ENCODE data around the gene ANGPTL2. TPM values are rescaled to one million over a fixed set of nuclear protein-coding genes. Genes with fewer than 3 reads are reported as not detected.

Gene ANGPTL2
- total and polyA plus RNA-seq, 9 of the 15 experiments (the other 6 are each of a cell fraction or from before 2014, with no cell fraction given) = not detected

DNA sequence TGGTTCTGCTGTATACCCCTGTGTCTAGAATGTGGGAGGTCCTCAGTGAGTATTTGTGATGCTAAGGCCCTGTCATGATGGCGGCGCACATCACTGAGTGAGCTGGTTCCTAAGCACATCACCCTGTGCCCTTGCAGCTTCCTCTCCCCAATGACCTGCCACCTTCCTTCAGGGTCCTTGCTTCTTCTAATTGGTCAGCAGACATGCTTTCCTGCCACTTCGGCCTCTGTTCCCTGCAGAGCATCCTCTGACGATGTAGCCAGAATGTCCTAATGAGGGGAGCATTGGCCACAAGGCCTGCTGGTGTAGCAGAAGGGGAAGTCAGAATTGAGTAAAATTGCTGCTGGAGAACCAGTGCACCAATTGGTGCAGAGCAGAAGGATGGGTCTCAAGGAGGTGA is 31.1 kb upstream of the ANGPTL2 start:
- no peaks in the 10 kb centered on the region for H3K36me3 ChIP-seq (ENCODE audit: control insufficient read depth, insufficient read depth, low read length)
- WGBS (ENCODE audit: insufficient coverage, low coverage, missing lambda C conversion rate) = 3% methylated on average over 4 of the region's 4 CpGs
- DNase-seq (ENCODE audit: extremely low read depth in 1 of 4, low spot score in 3 of 4) (no peak), ATAC-seq (no peak), FAIRE-seq (no peak)
- H3K9me3 ChIP-seq (replicated peaks; ENCODE audit: control insufficient read depth, insufficient read depth, low read depth, low read length) = no peaks in the 10 kb centered on the region
- no peaks in the 10 kb centered on the region for H3K4me1 ChIP-seq (replicated peaks in 1 of 2; ENCODE audit: control insufficient read depth in 2 of 2, insufficient read depth in 2 of 2, low read length in 2 of 2)
- intact Hi-C loops (cut with micrococcal nuclease) (no loop called here), in situ Hi-C loops (cut with MboI) (no loop called here)
- no peaks in the 10 kb centered on the region for H3K79me2 ChIP-seq (ENCODE audit: control insufficient read depth, insufficient read depth, low read length)
- no peak overlapping the region for H3K4me3 ChIP-seq
- H3K9me1 ChIP-seq (ENCODE audit: control insufficient read depth, insufficient read depth, low read length) = no peaks in the 10 kb centered on the region
- no peaks in the 10 kb centered on the region; the same call in 1 of the 2 replicates for H4K20me1 ChIP-seq (replicated peaks; ENCODE audit: control insufficient read depth, insufficient read depth, low read length)
- H3K27ac ChIP-seq (ENCODE audit: extremely low read depth, low read depth, low read length) = no peak overlapping the region
- ChIA-PET POLR2A (interaction anchor here (0.7 to 1.6 kb wide), 4 partner anchors 9 to 1014 kb away, joined by 3 to 5 read pairs (median 3); no protein-coding TSS in a partner anchor), CTCF (ENCODE audit: low intra/inter-chr PET ratio) (no interaction called here)
- BruUV-seq (replicated peaks) = no TSS peak
- H2AFZ ChIP-seq (ENCODE audit: low read depth, low read length) = no peak overlapping the region
- TF ChIP-seq GTF2A2 (tag; IDR thresholded peaks at IDR 0.05) (no peak), GTF2F1 (IDR thresholded peaks at IDR 0.05; ENCODE audit: low read depth, low read length) (no peak), MEIS2 (IDR thresholded peaks at IDR 0.05; ENCODE audit: partially characterized antibody) (no peak)
- no peak overlapping the region for H3K9ac ChIP-seq (ENCODE audit: insufficient read depth in 1 of 2, low read depth in 2 of 2, low read length in 2 of 2)
- H3K4me2 ChIP-seq (ENCODE audit: insufficient read depth, low read length) = no peak overlapping the region
- peaks cover 11 to 44% of the 10 kb centered on the region in 2 experiments for H3K27me3 ChIP-seq (ENCODE audit: control insufficient read depth in 2 of 2, insufficient read depth in 2 of 2, low read length in 2 of 2)

DNA sequence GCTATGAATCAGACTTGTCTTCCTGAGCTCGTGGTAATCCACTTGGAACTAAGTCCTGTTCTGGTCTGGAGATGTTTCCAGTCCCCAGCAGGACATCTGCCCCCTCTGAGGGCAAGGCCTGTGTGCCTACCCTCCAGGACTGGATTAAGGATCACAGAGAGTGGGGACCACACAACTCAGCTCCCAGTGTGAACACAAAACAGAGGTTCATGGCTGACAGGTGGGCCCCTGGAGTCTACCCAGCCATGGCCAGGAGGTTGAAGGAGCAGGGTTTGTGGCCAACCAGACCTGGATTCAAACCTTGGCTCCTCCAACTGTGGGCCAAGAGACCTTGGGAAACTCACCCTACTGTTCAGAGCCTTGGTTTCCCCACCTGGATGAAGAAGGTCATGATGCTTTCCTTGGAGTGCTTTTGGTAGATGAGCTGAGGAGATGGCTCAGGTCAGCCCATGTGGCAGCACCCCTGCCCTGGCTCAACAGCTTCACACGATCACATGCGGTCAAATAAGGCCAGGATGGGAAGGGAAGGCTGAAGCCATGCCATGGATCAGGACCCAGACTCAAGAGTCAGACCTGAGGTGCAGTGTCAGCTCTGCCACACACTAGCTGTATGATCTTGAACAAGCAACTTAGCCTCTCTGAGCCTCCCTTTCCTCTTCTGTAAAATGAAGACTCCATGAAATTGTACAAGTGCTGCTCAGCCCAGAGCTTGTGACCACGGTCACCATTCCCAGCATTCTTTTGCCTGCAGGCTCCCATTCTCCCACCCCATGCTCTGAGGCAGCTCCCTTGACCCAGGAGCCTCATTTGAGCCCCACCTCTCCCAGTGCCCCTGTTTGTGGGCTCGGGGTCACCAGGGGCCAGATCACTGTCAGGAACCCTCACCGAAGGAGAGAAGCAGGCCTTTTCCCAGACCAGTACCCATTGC is 27.3 kb upstream of the ANGPTL2 start:
- intact Hi-C loops (cut with micrococcal nuclease) (no loop called here), in situ Hi-C loops (cut with MboI) (no loop called here)
- 0% methylated on average over 6 of the region's 6 CpGs for WGBS (ENCODE audit: insufficient coverage, low coverage, missing lambda C conversion rate)
- ATAC-seq (no peak), FAIRE-seq (no peak), DNase-seq (ENCODE audit: extremely low read depth in 1 of 4, low spot score in 3 of 4) (no peak)
- no peaks in the 10 kb centered on the region for H3K36me3 ChIP-seq (ENCODE audit: control insufficient read depth, insufficient read depth, low read length)
- no peaks in the 10 kb centered on the region for H3K9me1 ChIP-seq (ENCODE audit: control insufficient read depth, insufficient read depth, low read length)
- no peaks in the 10 kb centered on the region for H3K79me2 ChIP-seq (ENCODE audit: control insufficient read depth, insufficient read depth, low read length)
- no peaks in the 10 kb centered on the region for H3K4me1 ChIP-seq (replicated peaks in 1 of 2; ENCODE audit: control insufficient read depth in 2 of 2, insufficient read depth in 2 of 2, low read length in 2 of 2)
- H2AFZ ChIP-seq (ENCODE audit: low read depth, low read length) = no peak overlapping the region
- ChIA-PET POLR2A (interaction anchor here (0.6 to 2.6 kb wide), 6 partner anchors 10 to 163 kb away, joined by 3 to 7 read pairs (median 3); no protein-coding TSS in a partner anchor), CTCF (ENCODE audit: low intra/inter-chr PET ratio) (no interaction called here)
- no peaks in the 10 kb centered on the region for H3K9me3 ChIP-seq (replicated peaks; ENCODE audit: control insufficient read depth, insufficient read depth, low read depth, low read length)
- no peak overlapping the region for H3K9ac ChIP-seq (ENCODE audit: insufficient read depth in 1 of 2, low read depth in 2 of 2, low read length in 2 of 2)
- no peak overlapping the region for H3K4me3 ChIP-seq
- no peaks in the 10 kb centered on the region; the same call in 1 of the 2 replicates for H4K20me1 ChIP-seq (replicated peaks; ENCODE audit: control insufficient read depth, insufficient read depth, low read length)
- no TSS peak for BruUV-seq (replicated peaks)
- no peak overlapping the region for H3K27ac ChIP-seq (ENCODE audit: extremely low read depth, low read depth, low read length)
- peaks cover 7 to 52% of the 10 kb centered on the region in 2 experiments for H3K27me3 ChIP-seq (ENCODE audit: control insufficient read depth in 2 of 2, insufficient read depth in 2 of 2, low read length in 2 of 2)
- no peak overlapping the region for H3K4me2 ChIP-seq (ENCODE audit: insufficient read depth, low read length)
- no peak for TF ChIP-seq HBP1 (CRISPR knock-in tag; IDR thresholded peaks at IDR 0.05)
- TF ChIP-seq MBD1 (CRISPR knock-in tag; IDR thresholded peaks at IDR 0.05) = no peak
- no peak for TF ChIP-seq E2F8 (IDR thresholded peaks at IDR 0.05; ENCODE audit: low read depth, partially characterized antibody)

Data from K562 (cell line).